Brain microvascular endothelial cell (primary cell): ENCODE data around the gene SLC7A10.
A peak's percentile ranks its signal among the peaks of the same experiment; 100 is the strongest.

Experiments
- DNase-seq: peaks from one replicate; pipeline ENCODE4 v3.0.0-alpha.2; 2020
- H3K27ac ChIP-seq: fragments of 250-450 bp; sonication (Bioruptor Pico); 2 replicates; pipeline ENCODE4 v1.5.1; 2020; ENCODE audit warnings: mild to moderate bottlenecking, moderate library complexity
- H3K27me3 ChIP-seq: fragments of 250-450 bp; sonication (Bioruptor Pico); replicated peaks from 2 replicates; pipeline ENCODE4 v1.5.1; 2020; ENCODE audit warnings: mild to moderate bottlenecking
- H3K36me3 ChIP-seq: fragments of 250-450 bp; sonication (Bioruptor Pico); replicated peaks from 2 replicates; pipeline ENCODE4 v1.5.1; 2020; ENCODE audit warnings: mild to moderate bottlenecking
- H3K4me3 ChIP-seq: 2 replicates; pipeline ENCODE4 v1.5.1; 2011; ENCODE audit warnings: low read depth, mild to moderate bottlenecking, control low read depth, low read length, moderate library complexity
- in situ Hi-C: cut with HindIII; loops from 2 replicates; pipeline ENCODE4 v1.10.0; 2017; ENCODE audit warnings: low sequenced_read_pairs, low pct_ligation_motif_present
- TF ChIP-seq, protein P1 (sequence below): IDR thresholded peaks from 2 replicates; pipeline ENCODE4 v1.5.1; 2011; ENCODE audit warnings: low read depth, mild to moderate bottlenecking, moderate library complexity, low read length, control low read depth, inconsistent platforms; ENCODE audit errors: missing control alignments

The SLC7A10 gene

DNA sequence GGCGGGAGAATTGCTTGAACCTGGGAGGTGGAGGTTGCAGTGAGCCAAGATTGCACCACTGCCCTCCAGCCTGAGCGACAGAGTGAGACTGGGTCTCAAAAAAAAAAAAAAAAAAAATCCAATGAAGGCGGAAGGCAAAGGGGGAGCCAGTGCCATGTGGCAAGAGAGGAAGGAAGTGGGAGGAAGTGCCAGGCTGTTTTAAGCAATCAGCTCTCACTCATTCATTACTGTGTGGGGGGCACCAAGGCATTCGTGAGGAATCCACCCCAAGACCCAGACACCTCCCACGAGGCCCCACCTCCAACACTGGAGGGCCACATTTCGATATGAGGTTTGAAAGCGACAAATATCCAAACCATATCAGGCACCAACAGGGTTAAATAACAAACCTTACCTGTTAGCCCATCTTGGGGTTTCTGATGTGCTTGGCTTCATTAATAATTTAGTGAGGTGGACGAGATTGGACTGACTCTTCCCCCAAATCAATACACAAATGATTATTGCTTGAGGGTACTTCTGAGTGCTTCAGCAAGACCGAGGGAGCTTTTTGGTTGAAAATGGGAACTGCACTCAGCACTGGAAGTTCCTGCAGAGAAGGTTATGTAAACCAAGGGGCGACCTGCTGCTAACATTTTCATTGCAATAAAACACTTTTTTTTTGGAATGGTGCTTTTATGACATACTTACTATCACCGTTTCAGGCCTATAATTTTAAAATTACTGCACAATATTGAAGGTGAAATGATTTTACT, 39.0 kb downstream of the SLC7A10 start:
- Histone ChIP-seq H3K4me3 (no peak overlapping the region), H3K27me3 (no peaks in the 10 kb centered on the region), H3K36me3 (no peaks in the 10 kb centered on the region), H3K27ac (no peak overlapping the region)
- DNase-seq = no peak
- TF ChIP-seq, protein P1, sequence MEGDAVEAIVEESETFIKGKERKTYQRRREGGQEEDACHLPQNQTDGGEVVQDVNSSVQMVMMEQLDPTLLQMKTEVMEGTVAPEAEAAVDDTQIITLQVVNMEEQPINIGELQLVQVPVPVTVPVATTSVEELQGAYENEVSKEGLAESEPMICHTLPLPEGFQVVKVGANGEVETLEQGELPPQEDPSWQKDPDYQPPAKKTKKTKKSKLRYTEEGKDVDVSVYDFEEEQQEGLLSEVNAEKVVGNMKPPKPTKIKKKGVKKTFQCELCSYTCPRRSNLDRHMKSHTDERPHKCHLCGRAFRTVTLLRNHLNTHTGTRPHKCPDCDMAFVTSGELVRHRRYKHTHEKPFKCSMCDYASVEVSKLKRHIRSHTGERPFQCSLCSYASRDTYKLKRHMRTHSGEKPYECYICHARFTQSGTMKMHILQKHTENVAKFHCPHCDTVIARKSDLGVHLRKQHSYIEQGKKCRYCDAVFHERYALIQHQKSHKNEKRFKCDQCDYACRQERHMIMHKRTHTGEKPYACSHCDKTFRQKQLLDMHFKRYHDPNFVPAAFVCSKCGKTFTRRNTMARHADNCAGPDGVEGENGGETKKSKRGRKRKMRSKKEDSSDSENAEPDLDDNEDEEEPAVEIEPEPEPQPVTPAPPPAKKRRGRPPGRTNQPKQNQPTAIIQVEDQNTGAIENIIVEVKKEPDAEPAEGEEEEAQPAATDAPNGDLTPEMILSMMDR = no peak
- in situ Hi-C loops = no loop called here

DNA sequence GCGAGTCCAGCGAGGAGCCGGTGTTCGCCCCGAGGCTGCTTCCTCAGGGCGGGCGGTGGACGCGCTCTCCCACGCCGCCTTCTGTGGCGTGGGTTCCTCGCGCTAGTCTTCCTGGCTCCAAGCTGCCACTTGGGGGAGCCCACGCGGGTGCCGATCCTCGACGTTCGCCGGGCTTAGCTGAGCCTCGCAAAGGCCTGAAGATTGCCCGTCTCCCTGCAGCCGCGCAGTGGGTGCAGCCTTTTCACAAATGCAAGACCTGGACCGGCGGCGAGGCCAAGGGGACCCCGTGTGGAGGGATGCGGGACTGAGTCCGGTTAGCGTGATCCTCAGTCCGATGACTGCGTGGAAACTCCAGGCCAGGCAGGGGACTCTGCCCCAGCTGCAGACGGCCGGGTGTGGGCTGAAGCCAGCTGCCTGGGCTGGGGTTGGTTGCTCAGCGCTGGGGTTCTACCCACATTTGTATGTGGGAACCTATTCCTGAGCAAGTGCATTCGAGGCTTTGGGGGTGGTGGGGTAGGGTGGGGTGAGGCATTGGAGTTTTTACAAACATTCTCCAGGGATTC, 48.2 kb downstream of the SLC7A10 start:
- Histone ChIP-seq H3K27ac (peak overlapping the region; percentile 17), H3K27me3 (no peaks in the 10 kb centered on the region), H3K4me3 (peak overlapping the region; percentile 54), H3K36me3 (no peaks in the 10 kb centered on the region)
- TF ChIP-seq, protein P1 = peak; percentile 65
- DNase-seq = peak; percentile 53
- in situ Hi-C loops = no loop called here

DNA sequence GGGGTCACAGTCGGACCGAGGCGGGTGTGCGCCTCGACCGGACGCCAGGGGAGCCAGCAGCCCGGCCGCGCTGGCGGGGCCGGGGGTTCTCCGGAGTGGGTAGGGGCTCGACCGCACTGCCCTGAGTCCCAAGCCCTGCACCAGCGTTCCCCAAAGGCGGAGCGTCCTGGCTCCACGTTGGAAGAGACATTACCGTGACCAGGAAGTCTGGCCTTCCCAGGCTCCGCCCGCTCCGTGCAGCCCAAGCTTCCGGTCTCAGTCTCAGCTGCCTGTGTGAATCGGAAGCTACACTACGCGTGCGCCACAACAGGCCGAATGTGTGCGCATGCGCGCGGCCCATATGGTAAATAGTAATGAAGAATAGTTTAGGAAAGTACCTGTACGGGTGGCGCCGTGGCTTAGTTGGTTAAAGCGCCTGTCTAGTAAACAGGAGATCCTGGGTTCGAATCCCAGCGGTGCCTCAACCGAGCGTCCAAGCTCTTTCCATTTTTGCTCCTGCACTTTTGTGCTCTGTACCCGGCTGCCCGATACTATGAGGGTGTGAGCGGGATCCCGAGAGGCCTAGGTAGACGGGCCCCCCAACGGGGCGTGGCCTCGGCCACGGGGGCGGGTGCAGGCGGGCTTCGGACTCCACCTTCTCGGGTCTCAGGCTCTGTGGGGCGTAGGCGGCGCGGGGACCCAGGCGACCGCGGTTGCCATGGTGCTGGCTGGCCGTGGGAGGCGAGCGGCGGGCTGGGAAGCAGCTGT, 48.8 kb downstream of the SLC7A10 start:
- Histone ChIP-seq H3K36me3 (no peaks in the 10 kb centered on the region), H3K27me3 (no peaks in the 10 kb centered on the region), H3K27ac (peak overlapping the region; percentile 83), H3K4me3 (peak overlapping the region; percentile 77)
- TF ChIP-seq, protein P1 = no peak
- in situ Hi-C loops = no loop called here
- peak; percentile 99 for DNase-seq

DNA sequence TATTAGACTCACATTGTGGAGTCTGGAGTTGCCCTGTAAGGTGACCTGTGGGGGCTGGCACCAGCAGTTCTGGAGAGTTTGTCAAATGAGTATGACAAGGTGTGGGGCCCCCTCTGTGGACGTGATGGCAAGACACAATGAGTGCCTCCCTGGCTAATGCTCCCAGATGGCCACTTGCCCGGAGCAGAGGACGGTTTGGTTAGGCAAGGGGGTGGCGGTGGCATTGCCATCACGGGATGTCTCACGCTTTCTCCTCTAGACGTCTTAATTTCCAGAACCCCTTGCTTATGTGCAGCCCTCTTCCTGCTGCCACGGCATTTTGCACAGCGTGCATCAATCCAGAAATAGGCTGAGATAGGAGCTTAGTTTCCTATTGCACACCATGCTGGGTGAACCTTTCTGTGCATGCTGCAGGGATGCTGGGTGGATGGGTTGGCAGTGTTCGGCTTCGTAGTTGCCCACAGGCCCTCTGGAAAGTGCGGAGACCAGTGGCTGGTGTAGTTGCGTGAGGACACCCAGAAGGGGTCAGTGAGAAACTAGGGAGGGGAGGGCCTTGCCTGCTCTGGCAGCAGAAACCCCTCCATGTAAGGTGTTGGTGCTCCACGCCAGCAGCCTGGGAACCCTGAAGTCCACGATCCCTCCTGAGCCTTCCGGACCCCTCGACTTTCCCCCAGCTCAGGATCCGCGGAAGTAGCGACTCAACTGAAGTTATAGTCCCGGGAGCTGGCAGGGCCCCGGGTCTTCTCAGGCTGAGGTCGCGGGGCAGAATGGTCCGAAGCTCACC, 49.6 kb downstream of the SLC7A10 start:
- in situ Hi-C loops = no loop called here
- H3K4me3 ChIP-seq = peak overlapping the region; percentile 77
- peak overlapping the region; percentile 83 for H3K27ac ChIP-seq
- TF ChIP-seq, protein P1 = no peak
- no peaks in the 10 kb centered on the region for H3K36me3 ChIP-seq
- no peak for DNase-seq
- no peaks in the 10 kb centered on the region for H3K27me3 ChIP-seq

DNA sequence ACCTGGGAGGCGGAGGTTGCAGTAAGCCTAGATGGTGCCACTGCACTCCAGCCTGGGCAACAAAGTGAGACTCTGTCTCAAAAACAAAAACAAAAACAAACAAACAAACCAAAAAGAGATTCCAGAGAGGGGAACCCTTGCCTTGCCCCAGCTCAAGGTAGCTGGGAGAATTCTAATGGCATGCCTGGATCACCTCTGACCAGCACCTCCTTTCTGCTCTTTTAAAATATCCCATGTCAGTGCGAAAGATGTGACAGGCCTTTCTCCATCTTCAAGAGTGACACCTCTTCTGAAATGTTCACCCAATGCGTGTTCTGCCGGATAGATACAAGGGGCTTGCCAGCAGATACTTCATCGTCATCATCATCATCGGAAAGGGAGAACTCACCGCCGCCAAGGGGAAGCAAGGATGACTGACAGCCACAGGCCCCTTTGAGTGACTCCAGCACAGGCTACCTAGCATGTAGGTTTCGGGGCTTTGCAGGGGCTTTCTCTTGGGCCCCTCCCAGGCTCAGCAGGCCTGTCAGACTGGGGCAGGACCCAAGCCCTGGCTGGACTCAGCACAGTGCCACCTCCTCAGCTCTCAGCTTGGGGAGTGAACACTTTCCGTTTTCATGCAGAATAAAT, 50.4 kb downstream of the SLC7A10 start:
- Histone ChIP-seq H3K36me3 (no peaks in the 10 kb centered on the region), H3K4me3 (no peak overlapping the region), H3K27me3 (no peaks in the 10 kb centered on the region), H3K27ac (no peak overlapping the region)
- no peak for DNase-seq
- in situ Hi-C loops = no loop called here
- TF ChIP-seq, protein P1 = no peak
